OCI-LY1 (cell line): ENCODE measurements around the gene ATG7.

Source experiments
- H2AFZ ChIP-seq: fragments of 200-600 bp; sonication (generic), shearing (Covaris generic); 2 replicates; pipeline ENCODE4 v1.6.0; 2014; ENCODE audit warnings: antibody characterized with exemption, mild to moderate bottlenecking, low read length
- H3F3A ChIP-seq: fragments of 200-600 bp; sonication (generic), shearing (Covaris generic); 2 replicates; pipeline ENCODE4 v1.6.0; 2014; ENCODE audit warnings: mild to moderate bottlenecking, antibody characterized with exemption, low read length, moderate library complexity; ENCODE audit not compliant: insufficient read depth
- H3K27ac ChIP-seq: fragments of 200-600 bp; sonication (generic); 2 replicates; pipeline ENCODE4 v1.5.1; 2014; ENCODE audit warnings: low read length, mixed run types, mild to moderate bottlenecking, low read depth; ENCODE audit not compliant: poor library complexity, severe bottlenecking
- H3K27me3 ChIP-seq: fragments of 200-600 bp; sonication (generic); 2 replicates; pipeline ENCODE4 v1.6.0; 2014; ENCODE audit warnings: antibody characterized with exemption, mild to moderate bottlenecking, low read length, moderate library complexity; ENCODE audit not compliant: insufficient read depth
- H3K36me3 ChIP-seq: fragments of 200-600 bp; sonication (generic); 2 replicates; pipeline ENCODE4 v1.6.1; 2014; ENCODE audit warnings: mild to moderate bottlenecking, antibody characterized with exemption, low read length, moderate library complexity, mixed read lengths; ENCODE audit not compliant: insufficient read depth
- H3K4me1 ChIP-seq: fragments of 200-600 bp; sonication (generic); 2 replicates; pipeline ENCODE4 v1.5.1; 2014; ENCODE audit warnings: mild to moderate bottlenecking, low read length, moderate library complexity; ENCODE audit not compliant: insufficient read depth, severe bottlenecking
- H3K4me2 ChIP-seq: fragments of 200-600 bp; sonication (generic), shearing (Covaris generic); 2 replicates; pipeline ENCODE4 v1.6.1; 2014; ENCODE audit warnings: low read length
- H3K4me3 ChIP-seq: fragments of 200-600 bp; sonication (generic); 2 replicates; pipeline ENCODE4 v1.5.1; 2014; ENCODE audit warnings: low read length, low read depth, mild to moderate bottlenecking, mixed read lengths; ENCODE audit not compliant: poor library complexity, severe bottlenecking
- H3K79me2 ChIP-seq: fragments of 200-600 bp; shearing (Covaris generic); 2 replicates; pipeline ENCODE4 v1.6.1; 2016; ENCODE audit warnings: mixed run types, low read length, mixed read lengths; ENCODE audit not compliant: insufficient read depth
- H3K9ac ChIP-seq: fragments of 200-600 bp; sonication (generic), shearing (Covaris generic); 2 replicates; pipeline ENCODE4 v1.6.1; 2014; ENCODE audit warnings: mild to moderate bottlenecking, low read length, mixed read lengths
- H3K9me2 ChIP-seq: fragments of 200-600 bp; sonication (generic), shearing (Covaris generic); 2 replicates; pipeline ENCODE4 v1.6.1; 2014; ENCODE audit warnings: low read depth, mild to moderate bottlenecking, low read length, mixed read lengths
- H3K9me3 ChIP-seq: fragments of 200-600 bp; shearing (Covaris generic); 2 replicates; pipeline ENCODE4 v1.6.1; 2014; ENCODE audit warnings: low read length, mixed read lengths
- H4K20me1 ChIP-seq: fragments of 200-600 bp; sonication (generic), shearing (Covaris generic); 2 replicates; pipeline ENCODE4 v1.6.0; 2016; ENCODE audit warnings: mild to moderate bottlenecking, low read length; ENCODE audit not compliant: insufficient read depth
- CTCF ChIP-seq: fragments of 200-600 bp; sonication (generic), shearing (Covaris generic); IDR thresholded peaks from 2 replicates; pipeline ENCODE4 v1.5.1; 2017; ENCODE audit warnings: mild to moderate bottlenecking, antibody characterized with exemption, low read length, moderate library complexity, mixed read lengths
- EZH2 ChIP-seq: fragments of 200-600 bp; sonication (generic), shearing (Covaris generic); IDR thresholded peaks from 2 replicates; pipeline ENCODE4 v1.8.0; 2017; ENCODE audit warnings: borderline replicate concordance, mixed run types, mild to moderate bottlenecking, antibody characterized with exemption, low read length, moderate library complexity, mixed read lengths

The ATG7 gene

GRCh38 chr3:11596387-11596786 is 324.2 kb downstream of the ATG7 start:
- Histone ChIP-seq H3K4me3 (no peak overlapping the region), H3K79me2 (peaks cover 70% of the 10 kb centered on the region), H4K20me1 (no peaks in the 10 kb centered on the region), H3K9ac (no peak overlapping the region), H3K4me1 (peaks cover 50% of the 10 kb centered on the region), H3K27ac (no peak overlapping the region), H2AFZ (no peak overlapping the region), H3K36me3 (peaks cover 83% of the 10 kb centered on the region), H3K4me2 (no peak overlapping the region), H3K9me3 (peaks cover 3% of the 10 kb centered on the region; the same call in 1 of the 2 replicates), H3K9me2 (no peaks in the 10 kb centered on the region), H3K27me3 (no peaks in the 10 kb centered on the region), H3F3A (no peaks in the 10 kb centered on the region)
- TF ChIP-seq CTCF, result no peak

GRCh38 chr3:11600501-11601282 is 328.5 kb downstream of the ATG7 start:
- peak overlapping the region; percentile 63 for H3K9ac ChIP-seq
- no peaks in the 10 kb centered on the region for H3K27me3 ChIP-seq
- H3F3A ChIP-seq, result peaks cover 15% of the 10 kb centered on the region; the same call in 1 of the 2 replicates
- TF ChIP-seq EZH2, result no peak
- no peak for TF ChIP-seq CTCF
- H2AFZ ChIP-seq, result no peak overlapping the region
- H3K9me3 ChIP-seq, result peaks cover 3% of the 10 kb centered on the region; the same call in 1 of the 2 replicates
- H3K4me2 ChIP-seq, result peak overlapping the region; percentile 72
- peak overlapping the region; percentile 94 for H3K27ac ChIP-seq
- H3K9me2 ChIP-seq, result no peaks in the 10 kb centered on the region
- H3K4me1 ChIP-seq, result peaks cover 57% of the 10 kb centered on the region
- H4K20me1 ChIP-seq, result no peaks in the 10 kb centered on the region
- H3K4me3 ChIP-seq, result peak overlapping the region; percentile 41
- peaks cover 42% of the 10 kb centered on the region for H3K79me2 ChIP-seq
- peaks cover 53% of the 10 kb centered on the region for H3K36me3 ChIP-seq

- Histone ChIP-seq H3K79me2 (peaks cover 41% of the 10 kb centered on the region), H3K4me1 (peaks cover 67% of the 10 kb centered on the region), H2AFZ (no peak overlapping the region), H4K20me1 (no peaks in the 10 kb centered on the region), H3K9ac (peak overlapping the region; percentile 63), H3K27me3 (no peaks in the 10 kb centered on the region), H3K9me2 (no peaks in the 10 kb centered on the region), H3K27ac (peak overlapping the region; percentile 94), H3K36me3 (peaks cover 53% of the 10 kb centered on the region), H3K4me3 (peak overlapping the region; percentile 43), H3K9me3 (peaks cover 3% of the 10 kb centered on the region; the same call in 1 of the 2 replicates), H3K4me2 (peak overlapping the region; percentile 72), H3F3A (peaks cover 15% of the 10 kb centered on the region; the same call in 1 of the 2 replicates)
- TF ChIP-seq EZH2 (no peak), CTCF (no peak)
Measured at GRCh38 chr3:11601446-11602238, 329.4 kb downstream of the ATG7 start.
